GM23338 (cell line): Measurements from ENCODE around the gene KRTAP19-1. TPM values are rescaled to one million over a fixed set of nuclear protein-coding genes. Genes with fewer than 3 reads are reported as not detected.

Experiments
- ETS1 ChIP-seq: IDR thresholded peaks from 2 replicates; pipeline ENCODE4 v1.6.1; 2016; ENCODE audit warnings: antibody characterized with exemption
- EZH2phosphoT487 ChIP-seq: fragments of 200-600 bp; sonication (generic); IDR thresholded peaks from one replicate; pipeline ENCODE4 v1.8.1; 2018; ENCODE audit warnings: antibody characterized with exemption; ENCODE audit not compliant: unreplicated experiment
- JUNB ChIP-seq: IDR thresholded peaks from one replicate; pipeline ENCODE4 v1.6.1; 2016; ENCODE audit warnings: antibody characterized with exemption; ENCODE audit not compliant: unreplicated experiment
- ZNF114 ChIP-seq: fragments of 250-450 bp; sonication (Bioruptor Pico); IDR thresholded peaks from 2 replicates; pipeline ENCODE4 v1.5.0; 2020; ENCODE audit warnings: mild to moderate bottlenecking, moderate library complexity
- polyA plus RNA-seq: library from polyadenylated mRNA; unstranded; fragments of >200 nt; fragmentation: Nextera tagmentation; extraction: Ambion mirVana; gene quantifications from 2 replicates; pipeline ENCODE4 v1.2.1, GENCODE V29; 2016
- total RNA-seq: library from RNA; depleted of rRNA; stranded (reverse); fragments of >200 nt; shearing (Covaris generic); gene quantifications from 2 replicates; pipeline ENCODE4 v1.2.3, GENCODE V29; 2014
- TF ChIP-seq, protein P1 (sequence below): IDR thresholded peaks from one replicate; pipeline ENCODE4 v1.6.1; 2018; ENCODE audit warnings: antibody characterized with exemption; ENCODE audit not compliant: unreplicated experiment
- TF ChIP-seq, protein P2 (sequence below): fragments of 250-450 bp; sonication (Bioruptor Pico); IDR thresholded peaks from 2 replicates; pipeline ENCODE4 v1.5.0; 2020; ENCODE audit warnings: mild to moderate bottlenecking, moderate library complexity

The KRTAP19-1 gene
- total and polyA plus RNA-seq, 2 experiments from 2014 or later: not detected

GRCh38 chr21:30487336-30487735 lies 7.2 kb upstream of the KRTAP19-1 start, which contains the start of gene KRTAP19-2 (continued):
- TF ChIP-seq, protein P1, sequence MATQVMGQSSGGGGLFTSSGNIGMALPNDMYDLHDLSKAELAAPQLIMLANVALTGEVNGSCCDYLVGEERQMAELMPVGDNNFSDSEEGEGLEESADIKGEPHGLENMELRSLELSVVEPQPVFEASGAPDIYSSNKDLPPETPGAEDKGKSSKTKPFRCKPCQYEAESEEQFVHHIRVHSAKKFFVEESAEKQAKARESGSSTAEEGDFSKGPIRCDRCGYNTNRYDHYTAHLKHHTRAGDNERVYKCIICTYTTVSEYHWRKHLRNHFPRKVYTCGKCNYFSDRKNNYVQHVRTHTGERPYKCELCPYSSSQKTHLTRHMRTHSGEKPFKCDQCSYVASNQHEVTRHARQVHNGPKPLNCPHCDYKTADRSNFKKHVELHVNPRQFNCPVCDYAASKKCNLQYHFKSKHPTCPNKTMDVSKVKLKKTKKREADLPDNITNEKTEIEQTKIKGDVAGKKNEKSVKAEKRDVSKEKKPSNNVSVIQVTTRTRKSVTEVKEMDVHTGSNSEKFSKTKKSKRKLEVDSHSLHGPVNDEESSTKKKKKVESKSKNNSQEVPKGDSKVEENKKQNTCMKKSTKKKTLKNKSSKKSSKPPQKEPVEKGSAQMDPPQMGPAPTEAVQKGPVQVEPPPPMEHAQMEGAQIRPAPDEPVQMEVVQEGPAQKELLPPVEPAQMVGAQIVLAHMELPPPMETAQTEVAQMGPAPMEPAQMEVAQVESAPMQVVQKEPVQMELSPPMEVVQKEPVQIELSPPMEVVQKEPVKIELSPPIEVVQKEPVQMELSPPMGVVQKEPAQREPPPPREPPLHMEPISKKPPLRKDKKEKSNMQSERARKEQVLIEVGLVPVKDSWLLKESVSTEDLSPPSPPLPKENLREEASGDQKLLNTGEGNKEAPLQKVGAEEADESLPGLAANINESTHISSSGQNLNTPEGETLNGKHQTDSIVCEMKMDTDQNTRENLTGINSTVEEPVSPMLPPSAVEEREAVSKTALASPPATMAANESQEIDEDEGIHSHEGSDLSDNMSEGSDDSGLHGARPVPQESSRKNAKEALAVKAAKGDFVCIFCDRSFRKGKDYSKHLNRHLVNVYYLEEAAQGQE: no peak
- TF ChIP-seq EZH2phosphoT487 (no peak), JUNB (no peak), ZNF114 (CRISPR knock-in tag) (no peak), ETS1 (no peak)
- TF ChIP-seq, protein P2, sequence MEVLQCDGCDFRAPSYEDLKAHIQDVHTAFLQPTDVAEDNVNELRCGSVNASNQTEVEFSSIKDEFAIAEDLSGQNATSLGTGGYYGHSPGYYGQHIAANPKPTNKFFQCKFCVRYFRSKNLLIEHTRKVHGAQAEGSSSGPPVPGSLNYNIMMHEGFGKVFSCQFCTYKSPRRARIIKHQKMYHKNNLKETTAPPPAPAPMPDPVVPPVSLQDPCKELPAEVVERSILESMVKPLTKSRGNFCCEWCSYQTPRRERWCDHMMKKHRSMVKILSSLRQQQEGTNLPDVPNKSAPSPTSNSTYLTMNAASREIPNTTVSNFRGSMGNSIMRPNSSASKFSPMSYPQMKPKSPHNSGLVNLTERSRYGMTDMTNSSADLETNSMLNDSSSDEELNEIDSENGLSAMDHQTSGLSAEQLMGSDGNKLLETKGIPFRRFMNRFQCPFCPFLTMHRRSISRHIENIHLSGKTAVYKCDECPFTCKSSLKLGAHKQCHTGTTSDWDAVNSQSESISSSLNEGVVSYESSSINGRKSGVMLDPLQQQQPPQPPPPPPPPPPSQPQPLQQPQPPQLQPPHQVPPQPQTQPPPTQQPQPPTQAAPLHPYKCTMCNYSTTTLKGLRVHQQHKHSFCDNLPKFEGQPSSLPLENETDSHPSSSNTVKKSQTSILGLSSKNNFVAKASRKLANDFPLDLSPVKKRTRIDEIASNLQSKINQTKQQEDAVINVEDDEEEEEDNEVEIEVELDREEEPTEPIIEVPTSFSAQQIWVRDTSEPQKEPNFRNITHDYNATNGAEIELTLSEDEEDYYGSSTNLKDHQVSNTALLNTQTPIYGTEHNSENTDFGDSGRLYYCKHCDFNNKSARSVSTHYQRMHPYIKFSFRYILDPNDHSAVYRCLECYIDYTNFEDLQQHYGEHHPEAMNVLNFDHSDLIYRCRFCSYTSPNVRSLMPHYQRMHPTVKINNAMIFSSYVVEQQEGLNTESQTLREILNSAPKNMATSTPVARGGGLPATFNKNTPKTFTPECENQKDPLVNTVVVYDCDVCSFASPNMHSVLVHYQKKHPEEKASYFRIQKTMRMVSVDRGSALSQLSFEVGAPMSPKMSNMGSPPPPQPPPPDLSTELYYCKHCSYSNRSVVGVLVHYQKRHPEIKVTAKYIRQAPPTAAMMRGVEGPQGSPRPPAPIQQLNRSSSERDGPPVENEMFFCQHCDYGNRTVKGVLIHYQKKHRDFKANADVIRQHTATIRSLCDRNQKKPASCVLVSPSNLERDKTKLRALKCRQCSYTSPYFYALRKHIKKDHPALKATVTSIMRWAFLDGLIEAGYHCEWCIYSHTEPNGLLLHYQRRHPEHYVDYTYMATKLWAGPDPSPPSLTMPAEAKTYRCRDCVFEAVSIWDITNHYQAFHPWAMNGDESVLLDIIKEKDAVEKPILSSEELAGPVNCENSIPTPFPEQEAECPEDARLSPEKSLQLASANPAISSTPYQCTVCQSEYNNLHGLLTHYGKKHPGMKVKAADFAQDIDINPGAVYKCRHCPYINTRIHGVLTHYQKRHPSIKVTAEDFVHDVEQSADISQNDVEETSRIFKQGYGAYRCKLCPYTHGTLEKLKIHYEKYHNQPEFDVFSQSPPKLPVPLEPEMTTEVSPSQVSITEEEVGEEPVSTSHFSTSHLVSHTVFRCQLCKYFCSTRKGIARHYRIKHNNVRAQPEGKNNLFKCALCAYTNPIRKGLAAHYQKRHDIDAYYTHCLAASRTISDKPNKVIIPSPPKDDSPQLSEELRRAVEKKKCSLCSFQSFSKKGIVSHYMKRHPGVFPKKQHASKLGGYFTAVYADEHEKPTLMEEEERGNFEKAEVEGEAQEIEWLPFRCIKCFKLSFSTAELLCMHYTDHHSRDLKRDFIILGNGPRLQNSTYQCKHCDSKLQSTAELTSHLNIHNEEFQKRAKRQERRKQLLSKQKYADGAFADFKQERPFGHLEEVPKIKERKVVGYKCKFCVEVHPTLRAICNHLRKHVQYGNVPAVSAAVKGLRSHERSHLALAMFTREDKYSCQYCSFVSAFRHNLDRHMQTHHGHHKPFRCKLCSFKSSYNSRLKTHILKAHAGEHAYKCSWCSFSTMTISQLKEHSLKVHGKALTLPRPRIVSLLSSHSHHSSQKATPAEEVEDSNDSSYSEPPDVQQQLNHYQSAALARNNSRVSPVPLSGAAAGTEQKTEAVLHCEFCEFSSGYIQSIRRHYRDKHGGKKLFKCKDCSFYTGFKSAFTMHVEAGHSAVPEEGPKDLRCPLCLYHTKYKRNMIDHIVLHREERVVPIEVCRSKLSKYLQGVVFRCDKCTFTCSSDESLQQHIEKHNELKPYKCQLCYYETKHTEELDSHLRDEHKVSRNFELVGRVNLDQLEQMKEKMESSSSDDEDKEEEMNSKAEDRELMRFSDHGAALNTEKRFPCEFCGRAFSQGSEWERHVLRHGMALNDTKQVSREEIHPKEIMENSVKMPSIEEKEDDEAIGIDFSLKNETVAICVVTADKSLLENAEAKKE (CRISPR knock-in tag): no peak
